Activated T-cell treated with anti-CD3 and anti-CD28 coated beads for 48 hours (primary cell): Measurements from ENCODE around the gene LPAR3.

Source experiments
- DNase-seq: peaks from one replicate; pipeline ENCODE4 v3.0.0-alpha.2; 2020; ENCODE audit warnings: low read depth

LPAR3 gene

DNA sequence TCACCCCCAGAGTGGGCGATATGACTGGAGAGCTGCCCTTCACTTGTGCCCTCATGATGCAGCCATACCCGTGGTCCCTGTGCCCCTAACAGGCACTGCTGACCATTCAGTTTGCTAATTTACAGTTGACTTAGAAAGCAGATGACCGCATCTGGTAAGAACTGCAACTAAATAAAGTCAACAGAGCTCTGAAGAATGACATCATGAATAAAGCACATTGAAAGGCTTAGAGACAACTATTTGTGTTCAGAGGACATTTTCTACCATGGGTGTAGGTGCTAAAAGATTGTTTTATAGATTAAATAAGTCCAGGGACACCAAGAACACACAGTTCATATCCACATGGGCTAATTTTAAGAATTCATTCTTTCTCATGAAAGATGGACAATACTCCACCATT lies 65.5 kb downstream of the LPAR3 start:
- no peak for DNase-seq

- no peak for DNase-seq
Observed at GRCh38 chr1:84825161-84825560, 67.8 kb downstream of the LPAR3 start.

DNA sequence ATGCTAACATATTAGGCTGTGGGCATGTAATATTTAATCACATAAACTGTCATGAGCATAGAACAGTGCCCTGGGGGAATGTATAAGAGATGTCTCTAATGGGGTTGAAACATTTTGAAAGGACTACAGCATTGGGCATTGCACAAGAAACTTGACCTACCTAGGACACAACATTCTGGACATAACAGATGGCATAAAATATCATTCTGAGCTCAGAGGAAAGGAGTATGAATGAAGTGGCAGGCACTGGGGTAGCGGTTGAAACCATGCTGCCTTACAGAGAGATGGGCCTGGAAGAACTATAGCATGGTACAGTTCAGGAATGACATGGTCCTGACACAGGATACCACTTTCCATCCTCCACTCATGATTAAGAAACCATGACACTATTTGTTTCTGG lies 69.0 kb downstream of the LPAR3 start:
- no peak for DNase-seq

DNA sequence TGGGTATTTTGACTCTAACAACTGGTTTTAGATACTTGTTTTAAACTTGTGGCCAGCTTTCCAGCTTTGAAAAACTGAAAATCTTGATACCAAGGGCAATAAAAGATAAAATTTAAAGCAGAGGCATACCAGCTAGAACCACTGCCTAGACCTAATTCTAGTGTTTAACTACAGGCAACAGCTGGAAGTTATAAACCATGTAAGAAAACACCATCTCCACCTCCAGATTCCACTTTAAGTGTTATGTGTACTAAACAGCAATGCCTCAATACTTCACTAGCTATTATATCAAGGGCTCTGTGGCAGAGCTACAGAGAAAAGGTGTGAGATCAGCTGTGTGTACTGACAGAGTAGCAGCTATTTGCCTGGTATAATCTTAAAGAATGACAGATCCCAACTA lies 69.5 kb downstream of the LPAR3 start:
- no peak for DNase-seq

DNA sequence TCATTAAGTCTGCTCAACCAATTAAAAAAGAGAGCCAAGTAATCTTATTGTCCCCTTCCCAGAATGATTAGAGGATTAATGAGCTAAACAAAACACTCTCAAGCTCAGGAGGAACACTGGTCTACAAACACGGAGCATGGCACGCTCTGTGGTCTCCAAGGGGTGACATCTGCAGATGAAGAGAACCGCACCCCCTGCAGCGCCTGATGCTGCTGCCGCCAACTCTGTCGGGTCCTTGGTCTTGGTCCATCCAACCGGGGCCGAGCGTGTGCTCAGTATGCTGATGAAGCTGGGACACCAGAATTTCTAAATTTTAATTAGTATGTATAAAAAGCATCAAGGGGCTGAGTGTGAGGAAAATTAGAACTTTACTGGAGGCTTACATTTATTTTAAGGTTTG lies 82.7 kb downstream of the LPAR3 start:
- no peak for DNase-seq

DNA sequence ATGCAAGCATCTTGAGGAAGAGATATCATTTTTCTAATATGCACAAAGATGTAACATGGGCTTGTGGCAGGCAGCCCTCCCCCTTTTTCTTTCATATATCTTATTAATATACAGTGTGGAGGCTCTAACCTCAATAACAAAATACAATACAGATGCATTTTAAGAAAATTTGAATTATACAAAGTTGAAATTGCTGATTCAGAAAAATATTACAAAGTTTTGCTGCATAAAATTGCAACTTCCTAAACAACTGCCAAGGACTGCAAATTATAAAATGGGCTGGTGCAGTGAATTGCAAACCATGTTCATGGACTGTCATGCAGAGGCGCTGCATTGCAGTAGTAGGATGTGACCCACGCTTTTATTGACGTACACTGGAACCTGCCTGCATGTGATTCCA lies 84.0 kb downstream of the LPAR3 start:
- DNase-seq = no peak

DNA sequence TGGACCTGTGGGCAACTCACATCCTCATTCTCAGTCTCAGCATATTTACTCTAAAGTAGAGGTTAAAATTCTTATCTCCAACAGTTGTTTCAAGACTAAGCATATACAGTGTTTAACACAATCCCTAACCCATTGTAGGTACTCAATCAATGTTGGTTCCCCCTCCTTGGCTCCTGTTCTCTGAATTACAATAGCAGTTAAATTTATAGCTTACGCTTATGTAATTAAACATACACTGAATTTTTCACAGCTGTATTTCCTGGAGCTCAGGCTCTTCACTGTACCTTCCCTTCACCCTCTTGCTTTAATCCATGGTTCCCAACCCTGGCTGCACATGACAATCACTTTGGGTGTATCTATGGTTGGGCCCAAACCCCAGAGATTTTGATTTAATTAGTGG lies 89.4 kb downstream of the LPAR3 start:
- DNase-seq = no peak

GRCh38 chr1:84802567-84803232 lies 90.3 kb downstream of the LPAR3 start:
- DNase-seq = no peak

DNA sequence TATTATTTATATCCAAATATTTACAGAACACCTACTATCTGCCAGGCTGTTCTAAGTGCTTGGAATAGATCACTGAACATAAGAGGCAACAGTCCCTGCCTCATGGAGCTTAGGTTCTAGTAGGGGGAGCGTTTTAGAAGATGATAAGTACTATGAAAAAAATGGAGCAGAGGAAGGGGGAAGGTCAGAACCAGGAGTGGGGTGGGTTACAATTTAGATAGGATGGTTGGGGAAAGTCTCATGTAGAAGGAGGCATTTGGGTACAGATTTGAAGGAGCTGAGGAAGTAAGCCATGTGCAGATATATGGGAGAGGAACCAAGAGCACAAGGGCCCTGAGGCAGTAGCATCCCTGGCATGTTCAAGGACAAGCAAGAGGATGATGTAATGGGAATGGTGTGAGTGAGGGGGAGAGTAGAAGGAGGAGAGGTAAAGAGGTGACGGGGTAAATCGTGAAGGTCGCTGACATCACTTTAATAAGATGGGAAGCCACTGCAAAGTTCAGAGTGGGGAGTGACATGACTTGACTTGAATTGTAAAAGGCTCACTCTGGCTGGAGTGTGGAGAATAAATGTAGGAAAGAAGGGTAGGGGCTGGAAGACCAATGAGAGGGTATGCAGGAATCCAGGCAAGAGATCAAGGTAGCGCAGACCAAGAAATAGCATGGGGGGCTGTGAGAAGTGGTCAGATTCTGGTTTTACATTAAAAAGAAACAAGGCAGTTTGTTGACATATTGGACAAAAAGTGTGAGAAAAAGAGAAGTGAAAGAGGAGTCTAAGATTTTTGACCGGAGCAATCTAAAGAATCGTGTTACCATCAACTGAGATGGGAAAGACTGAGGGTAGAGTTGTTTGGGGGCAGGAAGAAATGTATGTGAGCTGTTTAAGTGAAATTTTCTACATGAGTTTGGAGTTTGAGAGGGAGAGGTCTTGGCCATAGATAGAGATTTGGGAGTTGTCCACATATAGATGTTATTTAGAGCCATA lies 92.6 kb downstream of the LPAR3 start:
- DNase-seq = no peak

- no peak for DNase-seq
Observed at GRCh38 chr1:84797603-84798002, 95.4 kb downstream of the LPAR3 start.

- no peak for DNase-seq
Observed at GRCh38 chr1:84795966-84796600, 96.9 kb downstream of the LPAR3 start.

DNA sequence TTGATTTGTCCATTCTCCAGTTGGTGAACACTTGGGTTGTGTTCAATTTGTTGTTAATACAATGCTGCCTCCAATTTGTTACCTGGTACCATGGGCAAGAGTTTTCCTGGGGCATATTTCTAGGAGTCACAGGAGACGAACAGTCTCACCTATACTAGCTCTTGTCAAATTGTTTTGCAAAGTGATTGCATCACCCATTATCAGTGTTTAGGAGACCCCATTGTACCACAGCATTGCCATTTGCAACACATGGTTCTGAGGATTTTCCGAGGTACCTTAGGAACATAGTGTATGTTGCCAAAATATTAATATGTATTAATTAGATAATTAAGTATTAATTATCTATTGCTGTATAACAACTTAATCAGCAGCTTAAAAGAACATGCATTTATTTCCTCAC lies 97.8 kb downstream of the LPAR3 start:
- no peak for DNase-seq

GRCh38 chr1:84792421-84792820 lies 100.6 kb downstream of the LPAR3 start:
- no peak for DNase-seq

- no peak for DNase-seq
Observed at GRCh38 chr1:84789014-84789413, 104.0 kb downstream of the LPAR3 start.

- no peak for DNase-seq
Observed at GRCh38 chr1:84785271-84786036, 107.6 kb downstream of the LPAR3 start.

- no peak for DNase-seq
Observed at GRCh38 chr1:84782881-84783280, 110.1 kb downstream of the LPAR3 start.

DNA sequence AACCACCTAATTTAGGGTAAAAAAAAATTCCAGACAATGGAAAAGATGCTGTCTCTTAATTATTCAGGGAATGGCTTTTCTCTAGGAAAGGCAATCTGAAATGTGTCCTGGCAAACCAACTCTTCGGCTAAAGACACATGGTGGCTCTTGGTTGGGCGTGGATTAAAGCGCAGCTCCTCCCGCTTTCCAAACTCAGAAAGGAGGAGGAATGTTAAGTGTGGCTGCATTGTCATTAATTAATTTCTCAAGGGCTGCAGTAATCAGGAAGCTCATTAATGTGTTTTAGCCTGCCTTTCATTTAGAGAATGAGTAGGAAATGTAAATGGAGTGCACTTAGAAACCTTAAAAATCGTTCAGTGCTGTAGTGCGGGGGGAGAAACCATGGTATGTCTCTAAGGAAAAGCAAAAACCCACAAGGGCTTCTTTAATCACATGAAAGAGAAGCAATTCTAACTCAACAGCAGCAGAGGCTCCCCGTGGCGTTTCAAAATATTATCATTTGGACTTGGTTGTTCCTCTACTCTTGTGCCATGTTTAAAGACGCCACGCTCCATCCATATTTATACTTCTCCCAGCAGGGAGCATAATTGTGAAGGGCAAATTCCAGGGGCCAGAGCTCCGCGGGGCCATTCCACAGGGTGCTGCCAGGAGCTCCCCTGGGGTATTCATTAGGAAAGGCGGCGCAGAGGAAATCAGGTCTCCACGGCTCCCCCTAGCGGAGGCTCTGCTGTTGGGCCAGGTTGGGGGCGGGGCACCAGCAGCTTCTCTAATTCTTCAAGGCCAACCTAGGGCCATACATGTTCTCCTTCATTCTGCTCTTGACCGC lies 110.8 kb downstream of the LPAR3 start:
- peak; percentile 68 for DNase-seq

DNA sequence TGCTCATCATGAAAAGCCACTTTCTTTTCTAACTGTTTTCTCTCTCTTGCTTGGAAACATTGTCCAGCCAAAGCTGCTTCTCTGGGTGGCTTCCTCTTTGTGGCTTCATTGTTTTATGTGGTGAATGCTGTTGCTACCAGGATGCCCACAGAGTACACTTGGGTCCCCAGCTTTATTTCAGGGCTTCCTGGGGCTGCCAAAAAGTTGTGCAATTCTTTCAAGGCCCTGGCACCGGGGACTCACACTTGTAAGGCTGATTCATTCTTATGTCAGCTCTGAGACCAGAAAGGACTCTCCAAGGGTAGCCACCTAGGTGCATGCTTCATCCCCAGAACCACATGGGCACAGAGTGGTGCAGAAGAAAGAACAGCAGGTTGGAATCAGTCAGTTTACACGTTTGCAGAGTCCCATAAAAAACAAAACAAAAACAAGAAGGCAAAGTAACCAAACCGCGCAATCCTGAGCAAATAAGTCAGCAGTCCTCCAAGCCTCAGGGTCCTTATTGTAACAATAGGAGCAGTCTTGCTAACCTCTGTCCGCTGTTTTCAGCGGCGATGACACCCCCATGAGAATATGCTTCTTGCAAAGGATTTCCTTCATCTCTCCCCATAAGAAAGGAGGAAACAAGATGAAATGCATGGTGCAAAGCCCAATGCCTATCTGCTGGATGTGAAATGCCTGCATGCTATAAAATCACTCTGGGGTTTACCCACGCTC lies 112.8 kb downstream of the LPAR3 start:
- DNase-seq = no peak

GRCh38 chr1:84776639-84777038 lies 116.4 kb downstream of the LPAR3 start:
- no peak for DNase-seq

- no peak for DNase-seq
Observed at GRCh38 chr1:84775535-84775920, 117.5 kb downstream of the LPAR3 start.
